GM23338 (cell line): ENCODE results near the gene NINJ2. TPM values are rescaled to one million over a fixed set of nuclear protein-coding genes. Genes with fewer than 3 reads are reported as not detected.

Experiments
- ATAC-seq: fragments of 200-7000 bp; cut with Tn5 transposase; 3 replicates; pipeline ENCODE4 v1.9.1; 2020
- DNase-seq: peaks from one replicate; pipeline ENCODE4 v3.0.0-alpha.2; 2015; ENCODE audit warnings: low spot score
- H2AFZ ChIP-seq: fragments of 200-600 bp; sonication (generic); 2 replicates; pipeline ENCODE4 v1.8.0; 2016; ENCODE audit warnings: antibody characterized with exemption, mild to moderate bottlenecking, moderate library complexity
- H3F3A ChIP-seq: fragments of 200-600 bp; sonication (generic); replicated peaks from 2 replicates; pipeline ENCODE4 v1.8.0; 2017; ENCODE audit warnings: antibody characterized with exemption, mixed run types, low read depth
- H3K27ac ChIP-seq: fragments of 200-600 bp; sonication (generic); 2 replicates; pipeline ENCODE4 v1.6.1; 2016; ENCODE audit warnings: low read depth
- H3K27me3 ChIP-seq: fragments of 200-600 bp; sonication (generic); 2 replicates; pipeline ENCODE4 v1.8.0; 2016; ENCODE audit warnings: mild to moderate bottlenecking, mixed run types, moderate library complexity; ENCODE audit not compliant: insufficient read depth
- H3K36me3 ChIP-seq: fragments of 200-600 bp; sonication (generic); 2 replicates; pipeline ENCODE4 v1.8.0; 2016; ENCODE audit warnings: mild to moderate bottlenecking; ENCODE audit not compliant: insufficient read depth
- H3K4me1 ChIP-seq: fragments of 200-600 bp; sonication (generic); 2 replicates; pipeline ENCODE4 v1.8.0; 2016; ENCODE audit warnings: mild to moderate bottlenecking, moderate library complexity; ENCODE audit not compliant: insufficient read depth
- H3K4me2 ChIP-seq: fragments of 200-600 bp; sonication (generic); 2 replicates; pipeline ENCODE4 v1.7.1; 2017; ENCODE audit warnings: mixed run types
- H3K4me3 ChIP-seq: fragments of 200-600 bp; sonication (generic); 2 replicates; pipeline ENCODE4 v1.6.1; 2016; ENCODE audit warnings: mixed run types
- H3K79me2 ChIP-seq: fragments of 200-600 bp; sonication (generic); replicated peaks from 2 replicates; pipeline ENCODE4 v1.8.0; 2017; ENCODE audit warnings: mild to moderate bottlenecking; ENCODE audit not compliant: insufficient read depth
- H3K9me2 ChIP-seq: fragments of 200-600 bp; sonication (generic); 2 replicates; pipeline ENCODE4 v1.8.0; 2017; ENCODE audit not compliant: insufficient read depth
- H4K20me1 ChIP-seq: fragments of 200-600 bp; sonication (generic); replicated peaks from 2 replicates; pipeline ENCODE4 v1.8.0; 2017; ENCODE audit warnings: mild to moderate bottlenecking; ENCODE audit not compliant: insufficient read depth
- H3K27ac Mint-ChIP-seq: 2 replicates; pipeline ENCODE4 v1.8.0; 2020; ENCODE audit warnings: inconsistent platforms, mild to moderate bottlenecking, moderate library complexity, mixed read lengths
- H3K27me3 Mint-ChIP-seq: 3 replicates; pipeline ENCODE4 v1.8.0; 2022; ENCODE audit warnings: low read depth, mild to moderate bottlenecking, moderate library complexity, mixed read lengths, inconsistent platforms; ENCODE audit not compliant: insufficient read depth, poor library complexity
- H3K36me3 Mint-ChIP-seq: 3 replicates; pipeline ENCODE4 v1.8.0; 2021; ENCODE audit warnings: low read depth, mild to moderate bottlenecking, inconsistent platforms, moderate library complexity, mixed read lengths
- H3K4me1 Mint-ChIP-seq: 3 replicates; pipeline ENCODE4 v1.8.0; 2020; ENCODE audit warnings: mild to moderate bottlenecking, inconsistent platforms, mixed read lengths
- H3K4me3 Mint-ChIP-seq: 3 replicates; pipeline ENCODE4 v1.8.0; 2021; ENCODE audit warnings: moderate library complexity, mild to moderate bottlenecking, inconsistent platforms, mixed read lengths
- H3K9me3 Mint-ChIP-seq: 3 replicates; pipeline ENCODE4 v1.8.0; 2020; ENCODE audit warnings: moderate library complexity, mild to moderate bottlenecking, inconsistent platforms, mixed read lengths
- CREB1 ChIP-seq: fragments of 250-450 bp; sonication (Bioruptor Pico); IDR thresholded peaks from 2 replicates; pipeline ENCODE4 v1.5.0; 2020; ENCODE audit warnings: low read depth, mild to moderate bottlenecking, moderate library complexity
- EZH2 ChIP-seq: fragments of 200-600 bp; sonication (generic); IDR thresholded peaks from one replicate; pipeline ENCODE4 v1.8.0; 2017; ENCODE audit warnings: antibody characterized with exemption, mild to moderate bottlenecking, low read depth; ENCODE audit not compliant: unreplicated experiment
- EZH2phosphoT487 ChIP-seq: fragments of 200-600 bp; sonication (generic); IDR thresholded peaks from one replicate; pipeline ENCODE4 v1.8.1; 2018; ENCODE audit warnings: antibody characterized with exemption; ENCODE audit not compliant: unreplicated experiment
- JUNB ChIP-seq: IDR thresholded peaks from one replicate; pipeline ENCODE4 v1.6.1; 2016; ENCODE audit warnings: antibody characterized with exemption; ENCODE audit not compliant: unreplicated experiment
- NANOG ChIP-seq: IDR thresholded peaks from 2 replicates; pipeline ENCODE4 v1.6.1; 2016; ENCODE audit warnings: antibody characterized with exemption, borderline replicate concordance
- POLR2AphosphoS5 ChIP-seq: IDR thresholded peaks from 2 replicates; pipeline ENCODE4 v1.6.1; 2016; ENCODE audit warnings: antibody characterized with exemption, low read depth
- STAT1 ChIP-seq: IDR thresholded peaks from one replicate; pipeline ENCODE4 v1.6.1; 2016; ENCODE audit warnings: antibody characterized with exemption; ENCODE audit not compliant: unreplicated experiment
- ZNF114 ChIP-seq: fragments of 250-450 bp; sonication (Bioruptor Pico); IDR thresholded peaks from 2 replicates; pipeline ENCODE4 v1.5.0; 2020; ENCODE audit warnings: mild to moderate bottlenecking, moderate library complexity
- ZNF331 ChIP-seq: fragments of 250-450 bp; sonication (Bioruptor Pico); IDR thresholded peaks from 2 replicates; pipeline ENCODE4 v1.5.0; 2020; ENCODE audit warnings: low read depth, mild to moderate bottlenecking, moderate library complexity
- polyA plus RNA-seq: library from polyadenylated mRNA; unstranded; fragments of >200 nt; fragmentation: Nextera tagmentation; extraction: Ambion mirVana; gene quantifications from 2 replicates; pipeline ENCODE4 v1.2.1, GENCODE V29; 2016
- total RNA-seq: library from RNA; depleted of rRNA; stranded (reverse); fragments of >200 nt; shearing (Covaris generic); gene quantifications from 2 replicates; pipeline ENCODE4 v1.2.3, GENCODE V29; 2014
- TF ChIP-seq, protein P1 (sequence below), 2 experiments: fragments of 200-600 bp in 1 of 2; sonication (generic) in 1 of 2; conservative IDR thresholded peaks; 2 replicates each; pipeline versions ENCODE4 v1.5.1 to v1.6.1; 2016 to 2017; ENCODE audit warnings: antibody characterized with exemption in 2 of 2, low read depth in 2 of 2, mild to moderate bottlenecking in 2 of 2, moderate library complexity in 1 of 2
- TF ChIP-seq, protein P2 (sequence below): fragments of 250-450 bp; sonication (Bioruptor Pico); IDR thresholded peaks from 2 replicates; pipeline ENCODE4 v1.5.0; 2020; ENCODE audit warnings: mild to moderate bottlenecking, moderate library complexity
- TF ChIP-seq, protein P3 (sequence below): IDR thresholded peaks from one replicate; pipeline ENCODE4 v1.6.1; 2018; ENCODE audit warnings: antibody characterized with exemption; ENCODE audit not compliant: unreplicated experiment
- TF ChIP-seq, protein P4 (sequence below): IDR thresholded peaks from 2 replicates; pipeline ENCODE4 v1.6.1; 2016; ENCODE audit warnings: antibody characterized with exemption

The NINJ2 gene
- total and polyA plus RNA-seq, 2 experiments from 2014 or later = 0.94 to 2.6 TPM

DNA sequence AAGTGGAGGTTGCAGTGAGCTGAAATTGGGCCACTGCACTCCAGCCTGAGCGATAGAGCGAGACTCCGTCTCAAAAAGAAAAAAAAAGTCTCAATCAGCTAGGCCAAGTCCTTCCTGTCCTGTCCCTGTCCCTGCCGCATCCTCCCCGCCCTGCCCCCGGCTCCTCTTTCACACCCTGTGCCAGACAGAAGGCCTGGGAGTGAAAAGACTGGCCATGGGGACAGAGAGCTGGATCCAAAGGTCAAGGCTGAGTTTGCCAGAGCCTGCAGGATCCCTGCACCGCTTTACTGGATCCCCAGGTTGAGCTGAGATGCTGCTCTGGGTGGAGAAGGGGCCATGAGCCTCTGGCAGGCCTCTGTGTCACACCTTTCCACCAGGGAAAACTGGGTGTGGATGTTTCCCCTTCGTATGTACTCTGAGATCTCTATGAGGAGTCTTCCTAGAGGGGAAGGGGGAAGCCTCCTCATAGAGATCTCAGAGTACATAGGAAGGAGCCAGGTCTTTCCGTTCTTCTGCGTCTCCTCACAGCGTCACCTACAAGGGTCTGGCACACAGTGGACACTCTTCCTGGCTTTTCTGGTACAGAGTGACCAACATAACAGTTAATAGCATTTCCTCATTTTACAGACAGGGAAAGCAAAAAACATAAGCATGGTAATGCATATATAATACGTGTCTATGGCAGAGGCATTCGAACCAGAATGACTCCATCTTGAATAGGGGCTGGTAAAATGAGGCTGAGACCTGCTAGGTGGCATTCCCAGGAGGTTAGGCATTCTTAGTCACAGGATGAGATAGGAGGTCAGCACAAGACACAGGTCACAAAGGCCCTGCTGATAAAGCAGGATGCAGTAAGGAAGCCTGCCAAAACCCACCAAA, 35.1 kb downstream of the NINJ2 start:
- TF ChIP-seq NANOG (no peak), POLR2AphosphoS5 (no peak), JUNB (no peak), EZH2 (no peak), EZH2phosphoT487 (no peak), STAT1 (no peak), CREB1 (CRISPR knock-in tag) (no peak), ZNF331 (CRISPR knock-in tag) (no peak), ZNF114 (CRISPR knock-in tag) (no peak)
- TF ChIP-seq, protein P1, sequence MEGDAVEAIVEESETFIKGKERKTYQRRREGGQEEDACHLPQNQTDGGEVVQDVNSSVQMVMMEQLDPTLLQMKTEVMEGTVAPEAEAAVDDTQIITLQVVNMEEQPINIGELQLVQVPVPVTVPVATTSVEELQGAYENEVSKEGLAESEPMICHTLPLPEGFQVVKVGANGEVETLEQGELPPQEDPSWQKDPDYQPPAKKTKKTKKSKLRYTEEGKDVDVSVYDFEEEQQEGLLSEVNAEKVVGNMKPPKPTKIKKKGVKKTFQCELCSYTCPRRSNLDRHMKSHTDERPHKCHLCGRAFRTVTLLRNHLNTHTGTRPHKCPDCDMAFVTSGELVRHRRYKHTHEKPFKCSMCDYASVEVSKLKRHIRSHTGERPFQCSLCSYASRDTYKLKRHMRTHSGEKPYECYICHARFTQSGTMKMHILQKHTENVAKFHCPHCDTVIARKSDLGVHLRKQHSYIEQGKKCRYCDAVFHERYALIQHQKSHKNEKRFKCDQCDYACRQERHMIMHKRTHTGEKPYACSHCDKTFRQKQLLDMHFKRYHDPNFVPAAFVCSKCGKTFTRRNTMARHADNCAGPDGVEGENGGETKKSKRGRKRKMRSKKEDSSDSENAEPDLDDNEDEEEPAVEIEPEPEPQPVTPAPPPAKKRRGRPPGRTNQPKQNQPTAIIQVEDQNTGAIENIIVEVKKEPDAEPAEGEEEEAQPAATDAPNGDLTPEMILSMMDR (conservative IDR thresholded peaks at IDR 0.05; ENCODE audit: low read depth in 2 of 2) = no peak
- TF ChIP-seq, protein P2, sequence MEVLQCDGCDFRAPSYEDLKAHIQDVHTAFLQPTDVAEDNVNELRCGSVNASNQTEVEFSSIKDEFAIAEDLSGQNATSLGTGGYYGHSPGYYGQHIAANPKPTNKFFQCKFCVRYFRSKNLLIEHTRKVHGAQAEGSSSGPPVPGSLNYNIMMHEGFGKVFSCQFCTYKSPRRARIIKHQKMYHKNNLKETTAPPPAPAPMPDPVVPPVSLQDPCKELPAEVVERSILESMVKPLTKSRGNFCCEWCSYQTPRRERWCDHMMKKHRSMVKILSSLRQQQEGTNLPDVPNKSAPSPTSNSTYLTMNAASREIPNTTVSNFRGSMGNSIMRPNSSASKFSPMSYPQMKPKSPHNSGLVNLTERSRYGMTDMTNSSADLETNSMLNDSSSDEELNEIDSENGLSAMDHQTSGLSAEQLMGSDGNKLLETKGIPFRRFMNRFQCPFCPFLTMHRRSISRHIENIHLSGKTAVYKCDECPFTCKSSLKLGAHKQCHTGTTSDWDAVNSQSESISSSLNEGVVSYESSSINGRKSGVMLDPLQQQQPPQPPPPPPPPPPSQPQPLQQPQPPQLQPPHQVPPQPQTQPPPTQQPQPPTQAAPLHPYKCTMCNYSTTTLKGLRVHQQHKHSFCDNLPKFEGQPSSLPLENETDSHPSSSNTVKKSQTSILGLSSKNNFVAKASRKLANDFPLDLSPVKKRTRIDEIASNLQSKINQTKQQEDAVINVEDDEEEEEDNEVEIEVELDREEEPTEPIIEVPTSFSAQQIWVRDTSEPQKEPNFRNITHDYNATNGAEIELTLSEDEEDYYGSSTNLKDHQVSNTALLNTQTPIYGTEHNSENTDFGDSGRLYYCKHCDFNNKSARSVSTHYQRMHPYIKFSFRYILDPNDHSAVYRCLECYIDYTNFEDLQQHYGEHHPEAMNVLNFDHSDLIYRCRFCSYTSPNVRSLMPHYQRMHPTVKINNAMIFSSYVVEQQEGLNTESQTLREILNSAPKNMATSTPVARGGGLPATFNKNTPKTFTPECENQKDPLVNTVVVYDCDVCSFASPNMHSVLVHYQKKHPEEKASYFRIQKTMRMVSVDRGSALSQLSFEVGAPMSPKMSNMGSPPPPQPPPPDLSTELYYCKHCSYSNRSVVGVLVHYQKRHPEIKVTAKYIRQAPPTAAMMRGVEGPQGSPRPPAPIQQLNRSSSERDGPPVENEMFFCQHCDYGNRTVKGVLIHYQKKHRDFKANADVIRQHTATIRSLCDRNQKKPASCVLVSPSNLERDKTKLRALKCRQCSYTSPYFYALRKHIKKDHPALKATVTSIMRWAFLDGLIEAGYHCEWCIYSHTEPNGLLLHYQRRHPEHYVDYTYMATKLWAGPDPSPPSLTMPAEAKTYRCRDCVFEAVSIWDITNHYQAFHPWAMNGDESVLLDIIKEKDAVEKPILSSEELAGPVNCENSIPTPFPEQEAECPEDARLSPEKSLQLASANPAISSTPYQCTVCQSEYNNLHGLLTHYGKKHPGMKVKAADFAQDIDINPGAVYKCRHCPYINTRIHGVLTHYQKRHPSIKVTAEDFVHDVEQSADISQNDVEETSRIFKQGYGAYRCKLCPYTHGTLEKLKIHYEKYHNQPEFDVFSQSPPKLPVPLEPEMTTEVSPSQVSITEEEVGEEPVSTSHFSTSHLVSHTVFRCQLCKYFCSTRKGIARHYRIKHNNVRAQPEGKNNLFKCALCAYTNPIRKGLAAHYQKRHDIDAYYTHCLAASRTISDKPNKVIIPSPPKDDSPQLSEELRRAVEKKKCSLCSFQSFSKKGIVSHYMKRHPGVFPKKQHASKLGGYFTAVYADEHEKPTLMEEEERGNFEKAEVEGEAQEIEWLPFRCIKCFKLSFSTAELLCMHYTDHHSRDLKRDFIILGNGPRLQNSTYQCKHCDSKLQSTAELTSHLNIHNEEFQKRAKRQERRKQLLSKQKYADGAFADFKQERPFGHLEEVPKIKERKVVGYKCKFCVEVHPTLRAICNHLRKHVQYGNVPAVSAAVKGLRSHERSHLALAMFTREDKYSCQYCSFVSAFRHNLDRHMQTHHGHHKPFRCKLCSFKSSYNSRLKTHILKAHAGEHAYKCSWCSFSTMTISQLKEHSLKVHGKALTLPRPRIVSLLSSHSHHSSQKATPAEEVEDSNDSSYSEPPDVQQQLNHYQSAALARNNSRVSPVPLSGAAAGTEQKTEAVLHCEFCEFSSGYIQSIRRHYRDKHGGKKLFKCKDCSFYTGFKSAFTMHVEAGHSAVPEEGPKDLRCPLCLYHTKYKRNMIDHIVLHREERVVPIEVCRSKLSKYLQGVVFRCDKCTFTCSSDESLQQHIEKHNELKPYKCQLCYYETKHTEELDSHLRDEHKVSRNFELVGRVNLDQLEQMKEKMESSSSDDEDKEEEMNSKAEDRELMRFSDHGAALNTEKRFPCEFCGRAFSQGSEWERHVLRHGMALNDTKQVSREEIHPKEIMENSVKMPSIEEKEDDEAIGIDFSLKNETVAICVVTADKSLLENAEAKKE (CRISPR knock-in tag) = no peak
- TF ChIP-seq, protein P3, sequence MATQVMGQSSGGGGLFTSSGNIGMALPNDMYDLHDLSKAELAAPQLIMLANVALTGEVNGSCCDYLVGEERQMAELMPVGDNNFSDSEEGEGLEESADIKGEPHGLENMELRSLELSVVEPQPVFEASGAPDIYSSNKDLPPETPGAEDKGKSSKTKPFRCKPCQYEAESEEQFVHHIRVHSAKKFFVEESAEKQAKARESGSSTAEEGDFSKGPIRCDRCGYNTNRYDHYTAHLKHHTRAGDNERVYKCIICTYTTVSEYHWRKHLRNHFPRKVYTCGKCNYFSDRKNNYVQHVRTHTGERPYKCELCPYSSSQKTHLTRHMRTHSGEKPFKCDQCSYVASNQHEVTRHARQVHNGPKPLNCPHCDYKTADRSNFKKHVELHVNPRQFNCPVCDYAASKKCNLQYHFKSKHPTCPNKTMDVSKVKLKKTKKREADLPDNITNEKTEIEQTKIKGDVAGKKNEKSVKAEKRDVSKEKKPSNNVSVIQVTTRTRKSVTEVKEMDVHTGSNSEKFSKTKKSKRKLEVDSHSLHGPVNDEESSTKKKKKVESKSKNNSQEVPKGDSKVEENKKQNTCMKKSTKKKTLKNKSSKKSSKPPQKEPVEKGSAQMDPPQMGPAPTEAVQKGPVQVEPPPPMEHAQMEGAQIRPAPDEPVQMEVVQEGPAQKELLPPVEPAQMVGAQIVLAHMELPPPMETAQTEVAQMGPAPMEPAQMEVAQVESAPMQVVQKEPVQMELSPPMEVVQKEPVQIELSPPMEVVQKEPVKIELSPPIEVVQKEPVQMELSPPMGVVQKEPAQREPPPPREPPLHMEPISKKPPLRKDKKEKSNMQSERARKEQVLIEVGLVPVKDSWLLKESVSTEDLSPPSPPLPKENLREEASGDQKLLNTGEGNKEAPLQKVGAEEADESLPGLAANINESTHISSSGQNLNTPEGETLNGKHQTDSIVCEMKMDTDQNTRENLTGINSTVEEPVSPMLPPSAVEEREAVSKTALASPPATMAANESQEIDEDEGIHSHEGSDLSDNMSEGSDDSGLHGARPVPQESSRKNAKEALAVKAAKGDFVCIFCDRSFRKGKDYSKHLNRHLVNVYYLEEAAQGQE = no peak
- TF ChIP-seq, protein P4, sequence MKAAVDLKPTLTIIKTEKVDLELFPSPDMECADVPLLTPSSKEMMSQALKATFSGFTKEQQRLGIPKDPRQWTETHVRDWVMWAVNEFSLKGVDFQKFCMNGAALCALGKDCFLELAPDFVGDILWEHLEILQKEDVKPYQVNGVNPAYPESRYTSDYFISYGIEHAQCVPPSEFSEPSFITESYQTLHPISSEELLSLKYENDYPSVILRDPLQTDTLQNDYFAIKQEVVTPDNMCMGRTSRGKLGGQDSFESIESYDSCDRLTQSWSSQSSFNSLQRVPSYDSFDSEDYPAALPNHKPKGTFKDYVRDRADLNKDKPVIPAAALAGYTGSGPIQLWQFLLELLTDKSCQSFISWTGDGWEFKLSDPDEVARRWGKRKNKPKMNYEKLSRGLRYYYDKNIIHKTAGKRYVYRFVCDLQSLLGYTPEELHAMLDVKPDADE = no peak
- Mint-ChIP-seq H3K27me3 (peaks cover 17% of the 10 kb centered on the region), H3K36me3 (no peaks in the 10 kb centered on the region), H3K4me1 (peaks cover 47% of the 10 kb centered on the region), H3K27ac (no peak overlapping the region), H3K9me3 (no peaks in the 10 kb centered on the region), H3K4me3 (no peak overlapping the region)
- Histone ChIP-seq H3F3A (peaks cover 17% of the 10 kb centered on the region), H3K36me3 (no peaks in the 10 kb centered on the region), H3K27me3 (no peaks in the 10 kb centered on the region), H3K4me2 (no peak overlapping the region), H3K9me2 (no peaks in the 10 kb centered on the region), H3K27ac (no peak overlapping the region), H3K4me3 (no peak overlapping the region), H3K4me1 (peaks cover 33% of the 10 kb centered on the region), H3K79me2 (no peaks in the 10 kb centered on the region), H4K20me1 (no peaks in the 10 kb centered on the region), H2AFZ (no peak overlapping the region)
- no peak for ATAC-seq
- no peak for DNase-seq
